Fibroblast of lung (primary cell): Measurements from ENCODE around the gene PNPLA3. TPM values are rescaled to one million over a fixed set of nuclear protein-coding genes. Genes with fewer than 3 reads are reported as not detected.

Experiments
- DNase-seq, 2 donors: peaks; one replicate each; pipeline versions ENCODE4 v3.0.0 to v3.0.0-alpha.2; 2010; ENCODE audit warnings: low read depth in 2 of 2
- H2AFZ ChIP-seq: 2 replicates; pipeline ENCODE4 v1.5.1; 2012; ENCODE audit warnings: low read length, control low read depth, inconsistent platforms
- H3K27ac ChIP-seq: 2 replicates; pipeline ENCODE4 v1.5.1; 2011; ENCODE audit warnings: low read length, control low read depth; ENCODE audit not compliant: insufficient read depth
- H3K27me3 ChIP-seq: 2 replicates; pipeline ENCODE4 v1.5.1; 2011; ENCODE audit warnings: mild to moderate bottlenecking, low read length; ENCODE audit not compliant: control insufficient read depth, insufficient read depth
- H3K36me3 ChIP-seq: 2 replicates; pipeline ENCODE4 v1.5.1; 2011; ENCODE audit warnings: low read length; ENCODE audit not compliant: control insufficient read depth, insufficient read depth
- H3K4me1 ChIP-seq: 2 replicates; pipeline ENCODE4 v1.5.1; 2011; ENCODE audit warnings: low read length; ENCODE audit not compliant: control insufficient read depth, insufficient read depth; ENCODE audit errors: extremely low read depth
- H3K4me2 ChIP-seq: 2 replicates; pipeline ENCODE4 v1.5.1; 2011; ENCODE audit warnings: low read length, control low read depth; ENCODE audit not compliant: insufficient read depth; ENCODE audit errors: extremely low read depth
- H3K4me3 ChIP-seq, 4 experiments: fragments of 200-600 bp in 1 of 4; sonication (generic) in 1 of 4; replicated peaks in 1 of 4; 2 replicates each; pipeline ENCODE4 v1.5.1; 2011 to 2016; ENCODE audit warnings: low read length in 4 of 4, low read depth in 3 of 4, mild to moderate bottlenecking in 3 of 4, control low read depth in 2 of 4, inconsistent platforms in 1 of 4, mixed read lengths in 1 of 4; ENCODE audit not compliant: insufficient read depth in 1 of 4; ENCODE audit errors: control extremely low read depth in 1 of 4
- H3K79me2 ChIP-seq: 2 replicates; pipeline ENCODE4 v1.5.1; 2012; ENCODE audit warnings: mild to moderate bottlenecking, low read length, inconsistent platforms; ENCODE audit not compliant: control insufficient read depth, insufficient read depth
- H3K9ac ChIP-seq: 2 replicates; pipeline ENCODE4 v1.5.1; 2011; ENCODE audit warnings: mild to moderate bottlenecking, low read length, control low read depth; ENCODE audit not compliant: insufficient read depth
- H3K9me3 ChIP-seq: 2 replicates; pipeline ENCODE4 v1.5.1; 2012; ENCODE audit warnings: low read depth, low read length; ENCODE audit not compliant: control insufficient read depth, insufficient read depth
- H4K20me1 ChIP-seq: 2 replicates; pipeline ENCODE4 v1.5.1; 2011; ENCODE audit warnings: low read length; ENCODE audit not compliant: control insufficient read depth, insufficient read depth; ENCODE audit errors: extremely low read depth
- EZH2 ChIP-seq: IDR thresholded peaks from 2 replicates; pipeline ENCODE4 v1.5.1; 2012; ENCODE audit warnings: low read length, control low read depth, mild to moderate bottlenecking; ENCODE audit errors: missing control alignments
- polyA plus RNA-seq, 2 donors: library from polyadenylated mRNA; depleted of rRNA in 1 of 2; stranded (reverse) in 1 of 2; unstranded in 1 of 2; fragments of >200 nt; gene quantifications; 2 replicates each; pipeline ENCODE4 v1.2.1, GENCODE V29; 2011 to 2012; ENCODE audit warnings: missing spikeins in 1 of 2
- total RNA-seq: library from RNA; depleted of rRNA; stranded (reverse); fragments of >200 nt; gene quantifications from 2 replicates; pipeline ENCODE4 v1.2.1, GENCODE V29; 2014
- TF ChIP-seq, protein P1 (sequence below), 2 donors: IDR thresholded peaks in 1 of 2; conservative IDR thresholded peaks in 1 of 2; 1 replicate in 1 of 2; 2 replicates in 1 of 2; pipeline ENCODE4 v1.5.1; 2011 to 2012; ENCODE audit warnings: low read length in 2 of 2, control low read depth in 1 of 2, inconsistent platforms in 1 of 2, low read depth in 1 of 2, mild to moderate bottlenecking in 1 of 2

PNPLA3 gene
- total and polyA plus RNA-seq, 2 donors (not counting 1 experiment from before 2014, with no cell fraction given) = 6.8 to 12.6 TPM

DNA sequence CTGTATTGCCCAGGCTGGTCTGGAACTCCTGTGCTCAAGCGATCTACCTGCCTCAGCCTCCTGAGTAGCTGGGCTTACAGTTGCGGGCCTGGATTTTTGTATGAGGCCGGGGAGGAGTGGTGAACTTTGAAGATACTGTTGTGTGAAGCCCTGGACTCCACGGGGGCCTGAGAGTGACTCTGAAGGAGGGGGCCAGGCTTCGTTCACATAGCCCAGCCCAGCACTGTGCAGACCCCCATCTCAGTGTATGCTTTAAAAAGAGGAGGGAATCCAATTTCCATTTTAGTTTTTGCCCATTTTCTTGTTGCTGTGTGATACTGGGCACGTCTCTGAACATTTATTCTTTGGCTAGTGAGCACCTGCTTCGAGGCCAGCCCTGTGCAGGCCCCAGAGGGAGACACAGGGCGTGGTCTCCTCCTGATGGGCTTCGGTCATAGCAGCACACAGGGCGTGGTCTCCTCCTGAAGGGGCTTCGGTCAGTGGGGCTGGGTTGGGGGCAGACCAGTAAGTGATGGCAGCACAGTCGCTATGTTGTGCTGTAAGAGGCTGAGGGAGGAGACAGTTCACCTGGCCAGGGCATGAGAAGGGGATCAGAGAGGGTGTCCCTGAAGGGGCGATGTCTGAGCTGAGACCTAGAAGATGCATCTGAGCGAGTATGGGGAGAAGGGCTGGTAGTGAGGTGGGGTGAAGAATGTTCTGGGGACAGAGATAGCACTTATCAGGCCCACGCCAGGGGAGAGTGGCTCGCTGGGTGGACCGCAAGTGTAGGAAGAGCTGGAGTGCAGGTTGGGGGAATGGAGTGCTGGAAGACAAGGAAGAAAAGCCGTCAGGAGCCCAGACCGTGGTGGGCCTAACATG is 45.6 kb downstream of the PNPLA3 start:
- H3K4me2 ChIP-seq = no peak overlapping the region
- H3K9me3 ChIP-seq = no peaks in the 10 kb centered on the region
- no peak overlapping the region for H2AFZ ChIP-seq
- H3K4me3 ChIP-seq = no peak overlapping the region
- H3K36me3 ChIP-seq = peaks cover 20% of the 10 kb centered on the region
- DNase-seq = no peak
- no peaks in the 10 kb centered on the region for H3K27me3 ChIP-seq
- no peak overlapping the region for H3K27ac ChIP-seq
- no peaks in the 10 kb centered on the region for H3K79me2 ChIP-seq
- no peak overlapping the region for H3K9ac ChIP-seq
- TF ChIP-seq EZH2 = no peak
- TF ChIP-seq, protein P1, sequence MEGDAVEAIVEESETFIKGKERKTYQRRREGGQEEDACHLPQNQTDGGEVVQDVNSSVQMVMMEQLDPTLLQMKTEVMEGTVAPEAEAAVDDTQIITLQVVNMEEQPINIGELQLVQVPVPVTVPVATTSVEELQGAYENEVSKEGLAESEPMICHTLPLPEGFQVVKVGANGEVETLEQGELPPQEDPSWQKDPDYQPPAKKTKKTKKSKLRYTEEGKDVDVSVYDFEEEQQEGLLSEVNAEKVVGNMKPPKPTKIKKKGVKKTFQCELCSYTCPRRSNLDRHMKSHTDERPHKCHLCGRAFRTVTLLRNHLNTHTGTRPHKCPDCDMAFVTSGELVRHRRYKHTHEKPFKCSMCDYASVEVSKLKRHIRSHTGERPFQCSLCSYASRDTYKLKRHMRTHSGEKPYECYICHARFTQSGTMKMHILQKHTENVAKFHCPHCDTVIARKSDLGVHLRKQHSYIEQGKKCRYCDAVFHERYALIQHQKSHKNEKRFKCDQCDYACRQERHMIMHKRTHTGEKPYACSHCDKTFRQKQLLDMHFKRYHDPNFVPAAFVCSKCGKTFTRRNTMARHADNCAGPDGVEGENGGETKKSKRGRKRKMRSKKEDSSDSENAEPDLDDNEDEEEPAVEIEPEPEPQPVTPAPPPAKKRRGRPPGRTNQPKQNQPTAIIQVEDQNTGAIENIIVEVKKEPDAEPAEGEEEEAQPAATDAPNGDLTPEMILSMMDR (conservative IDR thresholded peaks at IDR 0.05 in 1 of 2, IDR thresholded peaks at IDR 0.05 in 1 of 2; ENCODE audit: low read depth in 1 of 2, low read length in 2 of 2) = no peak
- H4K20me1 ChIP-seq = no peaks in the 10 kb centered on the region
- H3K4me1 ChIP-seq = no peaks in the 10 kb centered on the region

GRCh38 chr22:43969989-43970755 is 46.6 kb downstream of the PNPLA3 start:
- H3K4me1 ChIP-seq = no peaks in the 10 kb centered on the region
- H3K4me2 ChIP-seq = no peak overlapping the region
- H3K9me3 ChIP-seq = no peaks in the 10 kb centered on the region
- H3K4me3 ChIP-seq = no peak overlapping the region
- H4K20me1 ChIP-seq = no peaks in the 10 kb centered on the region
- no peak for TF ChIP-seq EZH2
- TF ChIP-seq, protein P1 (conservative IDR thresholded peaks at IDR 0.05 in 1 of 2, IDR thresholded peaks at IDR 0.05 in 1 of 2; ENCODE audit: low read depth in 1 of 2, low read length in 2 of 2) = no peak
- H2AFZ ChIP-seq = no peak overlapping the region
- no peak overlapping the region for H3K27ac ChIP-seq
- H3K27me3 ChIP-seq = no peaks in the 10 kb centered on the region
- no peak for DNase-seq
- H3K79me2 ChIP-seq = no peaks in the 10 kb centered on the region
- peaks cover 22% of the 10 kb centered on the region for H3K36me3 ChIP-seq
- no peak overlapping the region for H3K9ac ChIP-seq

- H2AFZ ChIP-seq = no peak overlapping the region
- TF ChIP-seq, protein P1 (conservative IDR thresholded peaks at IDR 0.05 in 1 of 2, IDR thresholded peaks at IDR 0.05 in 1 of 2; ENCODE audit: low read depth in 1 of 2, low read length in 2 of 2) = no peak
- TF ChIP-seq EZH2 = no peak
- no peak overlapping the region for H3K27ac ChIP-seq
- H4K20me1 ChIP-seq = no peaks in the 10 kb centered on the region
- H3K9me3 ChIP-seq = no peaks in the 10 kb centered on the region
- H3K79me2 ChIP-seq = no peaks in the 10 kb centered on the region
- H3K4me2 ChIP-seq = no peak overlapping the region
- peaks cover 24% of the 10 kb centered on the region for H3K36me3 ChIP-seq
- H3K4me3 ChIP-seq = no peak overlapping the region
- no peak for DNase-seq
- no peaks in the 10 kb centered on the region for H3K4me1 ChIP-seq
- H3K9ac ChIP-seq = no peak overlapping the region
- no peaks in the 10 kb centered on the region for H3K27me3 ChIP-seq
Measured at GRCh38 chr22:43971112-43971511, 47.5 kb downstream of the PNPLA3 start.
